Sigmoid colon (tissue), 4 donors: Measurements from ENCODE around the gene NFATC2IP.

Experiments used
- EP300 ChIP-seq, 4 donors: sonication (generic); formaldehyde crosslinking; IDR thresholded peaks; one replicate each; pipeline ENCODE4 v1.6.1; 2017; ENCODE audit warnings: antibody characterized with exemption in 4 of 4
- POLR2A ChIP-seq, 2 donors: fragments of 450-650 bp; IDR thresholded peaks; one replicate each; pipeline ENCODE4 v1.6.1; 2016; ENCODE audit warnings: antibody characterized with exemption in 2 of 2, mild to moderate bottlenecking in 2 of 2, moderate library complexity in 2 of 2
- POLR2AphosphoS5 ChIP-seq, 4 donors: sonication (generic); formaldehyde crosslinking; IDR thresholded peaks; one replicate each; pipeline ENCODE4 v1.6.1; 2017; ENCODE audit warnings: antibody characterized with exemption in 4 of 4
- TF ChIP-seq, protein P1 (sequence below), 4 experiments: fragments of 450-650 bp in 3 of 4; fragments of 200-600 bp in 1 of 4; IDR thresholded peaks; one replicate each; pipeline ENCODE4 v1.5.1; 2016 to 2019; ENCODE audit warnings: antibody characterized with exemption in 4 of 4, mild to moderate bottlenecking in 3 of 4, moderate library complexity in 2 of 4

DNA sequence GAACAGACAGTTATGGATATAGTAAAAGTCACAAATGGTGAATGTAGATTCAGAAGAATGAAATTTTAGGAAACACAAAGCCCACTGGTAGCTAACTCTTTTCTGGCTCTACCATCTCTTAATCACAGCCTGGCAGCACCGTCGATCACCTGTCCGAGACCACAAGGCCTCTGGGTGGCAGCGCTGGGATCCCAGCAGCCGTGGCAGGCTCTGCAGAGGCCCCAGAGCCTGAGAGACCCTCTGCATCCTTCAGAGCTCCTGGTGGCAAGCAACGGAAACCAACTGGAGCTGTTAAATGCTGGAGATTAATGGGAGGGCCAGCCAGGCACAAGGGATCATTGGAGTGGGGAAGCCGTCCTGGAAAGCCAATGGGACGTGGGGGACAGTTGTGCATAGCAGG is 60.4 kb downstream of the NFATC2IP start:
- TF ChIP-seq, protein P1, sequence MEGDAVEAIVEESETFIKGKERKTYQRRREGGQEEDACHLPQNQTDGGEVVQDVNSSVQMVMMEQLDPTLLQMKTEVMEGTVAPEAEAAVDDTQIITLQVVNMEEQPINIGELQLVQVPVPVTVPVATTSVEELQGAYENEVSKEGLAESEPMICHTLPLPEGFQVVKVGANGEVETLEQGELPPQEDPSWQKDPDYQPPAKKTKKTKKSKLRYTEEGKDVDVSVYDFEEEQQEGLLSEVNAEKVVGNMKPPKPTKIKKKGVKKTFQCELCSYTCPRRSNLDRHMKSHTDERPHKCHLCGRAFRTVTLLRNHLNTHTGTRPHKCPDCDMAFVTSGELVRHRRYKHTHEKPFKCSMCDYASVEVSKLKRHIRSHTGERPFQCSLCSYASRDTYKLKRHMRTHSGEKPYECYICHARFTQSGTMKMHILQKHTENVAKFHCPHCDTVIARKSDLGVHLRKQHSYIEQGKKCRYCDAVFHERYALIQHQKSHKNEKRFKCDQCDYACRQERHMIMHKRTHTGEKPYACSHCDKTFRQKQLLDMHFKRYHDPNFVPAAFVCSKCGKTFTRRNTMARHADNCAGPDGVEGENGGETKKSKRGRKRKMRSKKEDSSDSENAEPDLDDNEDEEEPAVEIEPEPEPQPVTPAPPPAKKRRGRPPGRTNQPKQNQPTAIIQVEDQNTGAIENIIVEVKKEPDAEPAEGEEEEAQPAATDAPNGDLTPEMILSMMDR (IDR thresholded peaks at IDR 0.05), result no peak
- TF ChIP-seq POLR2AphosphoS5 (IDR thresholded peaks at IDR 0.05) (no peak), POLR2A (IDR thresholded peaks at IDR 0.05) (no peak), EP300 (IDR thresholded peaks at IDR 0.05) (no peak)
